Activated naive CD4-positive, alpha-beta T cell (primary cell): ENCODE results near the gene CTIF.
"Not testable (repeated sequence)": the region's sequence is repeated elsewhere in the genome, so short reads cannot be mapped to it uniquely, and the experiment has no call there.

Source experiments
- DNase-seq, 4 experiments: peaks; one replicate each; lab custom pipeline; 2025; lab: John Stamatoyannopoulos, UW

Gene CTIF

DNA sequence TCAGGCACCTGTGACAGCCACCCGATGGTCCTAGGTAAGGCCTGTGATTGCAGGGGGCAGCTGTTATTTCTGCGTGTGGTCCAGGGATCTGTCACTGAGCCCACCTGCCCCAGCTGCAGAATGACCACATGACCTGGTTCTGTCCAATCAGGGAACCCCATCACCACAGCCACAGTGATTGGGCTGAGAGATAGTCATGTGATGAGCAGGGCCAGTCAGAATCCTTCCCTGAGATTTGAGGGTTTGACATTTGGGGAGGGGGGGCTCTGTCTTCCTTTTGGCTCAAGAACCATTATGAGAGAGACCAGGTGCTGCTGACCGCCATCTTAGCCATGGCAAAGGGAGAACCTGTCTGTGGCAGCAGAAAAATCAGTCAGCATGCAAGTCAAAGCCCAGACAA is 264.7 kb downstream of the CTIF start:
- DNase-seq: no peak

DNA sequence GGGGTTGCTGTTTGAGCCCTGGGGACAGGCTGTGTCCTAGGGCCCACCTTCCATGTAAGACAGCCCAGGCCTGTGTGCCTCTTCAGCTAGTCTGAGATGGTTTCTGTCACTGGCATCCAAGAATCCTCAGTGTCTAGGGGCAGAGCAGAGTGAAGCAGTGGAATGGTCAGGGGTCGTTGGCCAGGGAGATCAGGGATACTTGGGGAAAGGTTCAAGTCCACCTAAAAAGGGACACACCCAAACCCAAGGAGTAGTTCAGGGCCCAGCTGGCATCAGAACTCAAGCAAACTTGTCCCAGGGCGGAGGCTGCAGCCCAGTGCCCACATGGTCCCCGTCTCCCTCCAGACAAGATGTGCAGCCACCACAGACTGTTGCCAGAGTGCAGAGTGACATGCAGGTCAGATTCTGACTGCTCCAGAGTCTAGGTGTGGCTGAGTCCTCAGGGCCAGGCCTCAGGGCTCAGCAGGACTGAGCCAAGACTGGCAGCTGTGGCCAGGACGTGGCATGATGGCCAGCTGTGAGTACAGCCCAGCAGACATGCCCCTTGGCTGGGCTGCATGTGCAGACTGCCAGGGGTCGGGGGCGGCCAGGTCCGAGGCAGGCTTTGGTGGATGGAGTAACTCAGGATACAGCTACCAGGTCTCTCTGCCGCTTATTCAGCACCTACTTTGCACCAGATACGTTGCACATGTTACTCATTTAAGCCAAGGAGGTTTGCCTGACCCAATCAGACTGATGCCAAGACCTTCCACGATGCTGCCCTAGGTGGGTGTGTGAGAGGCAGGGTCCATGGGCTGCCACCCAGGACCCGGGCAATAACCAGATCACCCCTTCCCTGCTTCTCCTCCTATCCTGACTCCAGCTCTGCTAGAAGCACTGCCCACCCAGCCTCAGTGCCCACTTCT is 265.4 kb downstream of the CTIF start:
- no peak for DNase-seq

DNA sequence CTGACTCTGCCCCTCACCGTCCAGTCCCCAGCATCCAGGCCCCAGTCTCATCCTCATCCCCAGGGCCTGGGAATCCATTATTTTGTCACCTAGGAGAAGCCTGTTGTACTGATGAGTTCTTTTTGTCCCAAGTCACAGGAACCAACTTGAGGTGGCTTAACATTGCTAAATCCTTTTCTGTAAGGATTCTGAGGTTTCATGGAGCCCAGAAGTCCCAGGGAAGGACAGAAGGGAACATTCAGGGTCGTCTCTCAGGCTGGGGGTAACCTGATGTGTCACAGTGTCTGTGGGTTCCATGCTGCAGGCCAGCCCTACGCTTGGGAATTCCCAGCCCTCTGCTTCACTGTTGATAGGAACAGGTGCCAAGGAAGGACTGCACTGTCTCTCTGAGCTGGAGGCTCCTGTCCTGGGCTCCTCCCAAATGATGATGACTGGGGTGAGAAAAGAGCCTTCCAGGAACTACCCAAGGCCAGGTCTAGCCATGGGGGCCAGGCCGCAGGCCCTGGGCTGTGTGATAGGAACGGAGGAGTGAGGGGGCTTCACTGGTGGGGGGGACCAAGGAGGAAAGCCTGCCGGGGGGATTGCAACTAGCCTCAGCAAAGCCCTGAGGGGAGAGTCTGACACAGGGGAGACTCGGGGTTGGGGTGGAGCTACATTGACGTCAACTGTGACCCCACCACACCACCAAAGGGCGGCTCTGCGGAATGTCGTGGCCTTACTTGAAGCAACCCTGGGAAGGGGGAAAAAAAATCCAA is 266.2 kb downstream of the CTIF start:
- no peak for DNase-seq

DNA sequence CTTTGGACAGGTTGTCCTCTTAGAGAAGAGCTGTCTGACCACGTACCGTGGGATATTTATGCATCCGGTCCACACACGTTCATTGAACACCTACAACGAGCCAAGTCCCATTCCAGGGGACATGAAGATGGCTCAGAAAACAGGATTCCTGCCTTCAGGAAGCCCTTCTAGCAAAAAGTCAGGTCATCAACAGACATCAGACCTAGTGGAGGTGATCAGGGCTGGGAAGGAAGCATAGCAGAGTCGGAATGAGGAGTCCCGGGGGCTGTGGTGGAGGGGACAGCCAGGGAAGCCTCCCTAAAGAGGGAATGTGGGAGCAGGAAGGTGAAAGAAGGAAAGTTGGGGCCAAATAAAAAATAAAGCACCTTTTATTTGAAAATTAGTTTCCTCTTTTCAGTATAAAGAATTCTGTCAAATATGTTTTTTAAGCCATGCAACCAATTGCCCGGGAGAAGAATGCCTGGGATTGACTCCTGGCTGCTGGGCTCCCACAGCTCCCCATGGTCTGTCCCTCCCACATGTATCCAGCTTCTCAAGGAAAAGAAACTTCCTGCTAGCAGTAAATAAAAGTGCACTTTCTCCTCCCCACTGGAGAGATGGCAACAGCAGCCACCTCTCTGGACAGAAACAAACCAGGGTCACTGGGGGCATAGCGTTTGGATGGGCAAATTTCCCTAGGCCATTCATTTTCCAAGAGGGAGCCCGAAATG is 267.1 kb downstream of the CTIF start:
- no peak for DNase-seq

DNA sequence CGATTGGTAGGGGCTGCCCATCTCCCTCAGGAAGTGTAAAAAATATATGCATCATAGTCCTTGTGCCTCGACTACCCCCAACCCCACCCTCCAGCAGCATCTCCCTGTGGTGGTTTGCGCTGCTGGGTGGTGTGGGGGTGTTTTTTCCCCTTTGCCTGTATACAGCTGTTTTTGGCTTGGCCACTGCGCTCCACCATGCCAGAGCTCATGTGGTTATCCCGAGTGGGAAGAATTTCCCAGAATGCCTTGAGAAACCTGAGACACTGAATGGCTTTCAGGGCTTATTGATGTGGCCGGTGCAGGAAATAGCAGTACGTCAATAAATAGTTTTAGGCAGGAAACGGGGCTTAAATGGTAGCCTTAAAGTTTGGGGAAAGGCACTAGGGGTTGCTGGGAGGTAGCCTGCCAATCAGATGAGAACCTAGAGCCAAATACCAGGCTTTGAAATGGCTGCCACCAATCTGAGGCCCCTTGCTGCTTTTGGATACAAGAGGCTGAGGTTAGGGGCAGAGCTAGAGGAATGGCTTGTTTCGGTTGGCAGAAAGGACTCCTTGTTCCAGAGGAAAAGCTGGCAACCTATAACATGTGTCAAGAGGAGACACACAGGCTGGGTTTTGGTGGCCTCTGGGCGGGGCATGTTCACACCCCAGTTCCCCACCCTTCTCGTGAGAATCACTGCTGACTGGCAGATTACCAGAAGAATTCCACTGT is 267.9 kb downstream of the CTIF start:
- DNase-seq: no peak

DNA sequence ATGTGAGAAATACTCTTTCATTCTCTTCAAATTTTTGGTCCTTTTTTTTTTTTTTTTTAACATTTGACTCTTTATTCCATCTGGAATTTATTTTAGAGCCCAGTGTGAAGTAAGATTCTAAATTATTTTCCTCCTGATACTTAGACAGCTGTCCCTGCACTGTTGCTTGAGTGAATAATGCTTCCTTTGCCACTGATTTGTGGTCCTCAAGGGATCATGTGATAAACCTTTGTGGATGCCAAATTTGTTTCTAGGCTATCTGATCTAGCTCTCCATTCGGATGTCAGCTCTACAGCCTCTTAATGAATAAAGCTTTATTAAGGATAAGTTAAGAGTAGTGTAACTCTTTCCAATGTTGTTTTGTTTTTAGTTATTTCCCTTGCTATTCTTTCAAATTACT is 269.6 kb downstream of the CTIF start:
- DNase-seq: no peak

DNA sequence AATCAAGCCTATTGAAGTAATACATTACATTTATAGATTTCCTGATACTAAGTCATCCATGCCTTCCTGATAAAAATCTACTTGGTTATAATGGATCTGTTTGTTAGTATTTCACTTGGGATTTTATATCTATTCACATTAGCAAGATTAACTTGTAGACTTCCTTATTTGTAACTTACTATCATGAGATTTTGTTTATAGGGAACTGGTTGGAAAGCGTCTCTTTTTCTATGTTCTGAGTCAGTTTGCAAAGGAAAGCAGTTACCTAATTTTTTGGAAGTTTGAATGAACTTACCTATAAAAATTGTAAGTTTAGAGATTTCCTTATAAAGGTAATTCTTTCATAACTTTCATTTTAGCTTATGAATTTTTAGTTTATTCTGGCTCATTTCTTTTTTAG is 270.5 kb downstream of the CTIF start:
- DNase-seq: no peak

DNA sequence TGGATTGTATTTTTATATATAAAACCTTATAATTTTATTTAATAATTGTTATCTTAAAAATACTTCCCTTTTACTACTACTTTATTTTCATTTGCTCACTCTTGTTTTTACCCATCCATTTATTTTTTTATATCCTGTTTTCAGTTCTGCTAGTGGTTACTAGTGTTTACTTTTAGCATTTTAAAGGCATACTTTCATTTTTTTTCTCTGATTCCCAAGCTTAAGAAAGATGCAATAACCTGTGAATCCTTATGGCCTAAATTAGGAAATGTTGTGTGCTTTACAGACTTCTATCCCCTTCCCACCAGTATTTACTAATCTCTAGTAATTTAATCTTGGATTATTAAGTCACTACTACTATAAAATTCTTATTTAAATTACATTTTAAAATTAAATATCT is 272.0 kb downstream of the CTIF start:
- DNase-seq: no peak

DNA sequence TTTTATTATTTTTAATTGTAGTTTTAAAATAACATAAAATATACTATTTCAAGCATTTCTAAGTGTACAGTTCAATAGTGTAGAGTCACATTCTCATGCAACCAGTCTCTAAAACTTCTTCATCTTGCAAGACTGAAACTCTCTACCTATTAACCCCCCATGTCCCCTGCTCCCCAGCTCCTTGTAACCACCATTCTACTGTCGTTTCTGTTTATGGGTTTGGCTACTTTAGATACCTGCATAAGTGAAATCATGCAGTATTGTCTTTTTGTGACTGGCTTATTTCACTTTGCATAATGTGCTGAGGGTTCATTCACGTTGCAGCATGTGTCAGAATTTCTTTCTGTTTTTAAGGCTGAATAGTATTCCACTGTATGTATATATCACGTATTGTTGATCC is 272.6 kb downstream of the CTIF start:
- no peak for DNase-seq

DNA sequence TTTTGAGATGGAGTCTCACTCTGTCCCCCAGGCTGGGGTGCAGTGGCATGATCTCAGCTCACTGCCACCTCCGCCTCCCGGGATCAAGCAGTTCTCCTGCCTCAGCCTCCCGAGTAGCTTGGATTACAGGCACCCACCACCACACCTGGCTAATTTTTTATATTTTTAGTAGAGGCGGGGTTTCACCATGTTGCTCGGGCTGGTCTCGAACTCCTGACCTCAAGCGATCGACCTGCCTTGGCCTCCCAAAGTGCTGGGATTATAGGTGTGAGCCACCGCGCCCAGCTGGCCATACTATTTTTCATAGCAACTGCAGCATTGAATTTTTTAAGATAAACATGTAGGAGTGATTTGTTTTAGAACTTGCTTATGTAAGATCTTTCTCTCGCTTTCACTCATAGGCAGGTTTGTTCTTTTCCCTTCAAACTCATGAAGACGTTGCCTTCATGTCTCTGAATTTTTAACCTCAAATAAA is 273.2 kb downstream of the CTIF start:
- DNase-seq: not testable (repeated sequence)

DNA sequence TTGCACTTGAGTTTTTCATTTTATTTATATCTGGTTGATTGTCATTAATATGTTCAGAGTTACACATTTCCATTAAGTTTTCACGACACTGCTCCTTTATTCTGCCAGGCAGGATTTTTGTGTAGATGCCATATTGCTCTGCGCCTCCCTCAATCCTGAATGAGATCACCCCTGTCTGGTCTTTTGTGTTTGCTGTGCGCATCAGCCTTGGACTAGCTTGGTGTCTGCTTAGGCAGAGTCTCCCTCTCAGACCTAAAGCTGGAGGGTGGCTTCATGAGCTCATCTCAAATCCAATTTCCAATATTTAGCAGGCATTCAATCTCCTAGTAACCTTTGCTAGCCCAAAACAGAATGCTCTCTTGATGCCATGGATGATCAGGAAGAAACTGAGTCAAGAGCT is 274.5 kb downstream of the CTIF start:
- DNase-seq: no peak

DNA sequence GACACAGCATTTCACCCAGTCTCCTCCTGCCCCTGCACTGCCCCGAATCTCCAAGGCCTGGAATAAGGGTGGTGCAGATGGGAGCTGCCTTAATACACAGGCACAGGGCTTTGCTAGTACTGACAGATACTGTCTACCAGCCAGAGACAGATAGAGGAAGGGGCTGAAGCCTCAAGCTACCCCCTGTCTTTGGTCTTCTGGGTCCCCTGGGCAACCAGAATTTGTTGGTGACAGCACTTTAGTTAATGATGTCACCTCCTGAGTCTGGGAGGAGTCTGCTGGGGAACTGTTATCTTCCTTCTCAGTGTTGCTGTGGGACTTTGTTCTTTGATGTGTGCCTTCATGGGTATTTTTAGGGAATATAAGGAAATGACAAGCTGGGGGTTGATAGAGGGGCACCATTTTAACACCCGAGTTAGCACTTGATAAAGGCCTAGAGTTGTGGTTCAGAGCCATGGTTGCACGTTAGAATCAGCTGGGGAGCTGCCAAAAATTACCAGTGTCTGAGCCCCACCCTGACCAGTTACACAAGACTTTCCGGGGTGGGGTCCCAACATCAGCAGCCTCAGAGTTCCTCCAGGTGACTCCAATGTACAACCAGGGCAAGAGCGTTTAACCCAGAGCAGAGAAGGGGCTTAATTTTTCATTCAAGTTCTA is 275.1 kb downstream of the CTIF start:
- no peak for DNase-seq

DNA sequence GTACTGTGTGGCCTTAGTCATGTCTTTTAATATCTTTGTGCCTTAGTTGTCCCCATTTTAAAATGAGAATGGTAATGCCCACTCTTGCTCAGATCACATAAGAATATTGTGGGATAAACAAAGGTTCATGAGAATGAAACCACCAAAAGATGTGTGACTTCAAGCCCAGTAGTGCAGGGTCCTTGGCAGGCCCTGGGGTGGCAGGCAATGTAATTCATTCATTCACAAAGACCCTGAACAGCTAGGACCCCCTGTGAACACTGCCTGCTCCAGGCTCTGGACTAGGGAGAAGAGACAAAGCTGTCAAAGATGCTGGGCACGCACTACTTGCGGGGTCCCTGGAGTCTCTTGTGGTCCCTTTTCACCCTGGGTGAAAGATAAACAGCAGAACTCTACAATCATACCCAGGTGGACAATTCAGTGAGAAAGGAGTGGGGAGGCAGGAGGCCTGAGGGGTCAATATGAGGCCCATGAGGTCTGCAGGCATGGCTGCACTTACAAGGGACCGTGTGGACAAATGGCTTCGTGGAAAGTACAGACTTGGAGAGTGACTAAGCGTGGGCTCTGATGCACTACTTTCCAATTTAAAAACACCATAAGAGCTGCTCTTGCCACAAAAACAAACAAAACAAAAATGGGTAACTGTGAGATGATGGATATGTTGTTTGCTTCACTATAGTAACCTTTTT is 275.8 kb downstream of the CTIF start:
- DNase-seq: no peak

DNA sequence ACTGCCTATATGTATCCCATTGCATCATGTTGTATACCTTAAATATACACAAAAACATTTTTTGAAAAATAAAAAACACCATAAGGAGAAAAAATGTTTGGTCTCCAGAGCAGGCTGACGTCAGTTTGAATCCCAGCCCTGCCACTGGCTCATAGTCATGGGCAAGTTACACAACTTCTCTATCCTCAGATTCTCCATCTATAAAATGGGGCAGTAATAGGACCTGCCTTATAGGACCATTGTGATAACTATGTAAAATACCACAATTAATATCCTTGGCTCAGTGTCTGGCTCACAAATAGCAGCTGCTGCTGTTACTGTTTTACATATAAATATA is 276.3 kb downstream of the CTIF start:
- DNase-seq: no peak

DNA sequence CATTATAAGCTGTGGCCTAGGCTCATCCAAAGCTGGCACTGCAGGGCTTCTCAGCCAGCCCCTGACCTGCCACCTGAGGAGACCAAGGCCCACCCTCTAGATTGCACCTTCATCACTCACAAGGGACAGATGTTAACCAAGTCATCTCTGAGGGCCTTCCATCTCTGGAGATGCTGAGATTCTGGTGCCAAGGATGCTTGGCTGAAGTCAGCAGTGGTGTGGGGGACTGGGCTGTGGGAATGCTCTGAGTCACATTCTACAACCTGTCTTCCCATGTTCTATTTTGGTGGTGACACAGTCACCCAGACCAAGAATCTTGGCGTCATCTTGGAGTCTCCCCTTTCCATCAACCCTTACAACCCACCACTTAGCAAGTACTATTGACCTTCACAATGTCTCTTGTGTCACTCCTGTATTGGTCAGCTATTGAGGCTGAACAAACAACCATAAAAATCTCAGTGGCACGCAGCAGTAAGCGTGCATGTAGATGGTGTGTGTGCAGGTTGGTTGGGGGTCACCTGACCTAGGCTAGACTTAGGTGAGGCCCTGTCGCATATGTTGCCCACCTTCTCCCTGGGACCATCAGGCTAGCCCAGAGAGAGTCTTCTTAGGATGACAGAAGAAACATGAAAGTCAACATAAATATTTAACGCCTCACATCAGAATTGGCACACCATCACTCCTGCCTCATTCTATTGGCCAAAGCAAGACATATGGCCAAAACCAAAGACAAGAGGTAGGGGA is 276.9 kb downstream of the CTIF start:
- DNase-seq: no peak

DNA sequence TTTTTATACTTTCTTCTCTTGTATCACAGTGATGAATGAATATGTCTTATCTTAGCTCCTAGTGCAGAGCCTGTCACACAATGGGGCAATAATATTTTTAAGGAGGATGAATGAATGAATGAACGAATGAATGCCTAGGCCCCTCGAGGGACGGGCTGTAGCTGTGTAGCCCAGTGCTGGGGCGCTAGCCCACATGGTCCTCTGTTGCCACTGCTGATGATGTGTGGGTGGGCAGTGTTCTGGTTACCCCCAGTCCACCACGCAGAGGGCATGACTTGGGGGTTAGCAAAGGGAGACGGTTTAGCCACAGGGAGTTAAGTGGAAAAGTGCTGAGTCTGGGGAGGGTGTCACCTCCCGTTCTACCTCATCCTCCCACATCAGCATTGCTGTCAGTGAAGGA is 277.7 kb downstream of the CTIF start:
- DNase-seq: no peak

DNA sequence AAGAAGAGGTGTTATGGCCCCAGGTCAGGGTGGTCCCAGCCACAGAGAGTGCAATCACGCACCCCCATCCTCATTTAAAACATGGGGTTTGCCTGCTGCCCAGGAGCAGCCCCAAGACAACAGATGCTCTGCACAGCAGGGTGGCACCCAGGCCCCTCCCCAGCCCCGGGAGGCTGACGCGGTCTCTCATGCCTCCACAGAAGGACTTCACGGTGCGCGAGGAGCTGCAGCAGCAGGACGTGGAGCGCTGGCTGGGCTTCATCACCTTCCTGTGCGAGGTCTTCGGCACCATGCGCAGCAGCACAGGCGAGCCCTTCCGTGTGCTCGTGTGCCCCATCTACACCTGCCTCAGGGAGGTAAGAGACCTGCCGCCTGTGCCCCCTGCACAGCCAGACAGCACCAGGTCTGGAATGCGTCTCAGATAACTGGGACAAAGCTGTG is 278.2 kb downstream of the CTIF start:
- DNase-seq: no peak

DNA sequence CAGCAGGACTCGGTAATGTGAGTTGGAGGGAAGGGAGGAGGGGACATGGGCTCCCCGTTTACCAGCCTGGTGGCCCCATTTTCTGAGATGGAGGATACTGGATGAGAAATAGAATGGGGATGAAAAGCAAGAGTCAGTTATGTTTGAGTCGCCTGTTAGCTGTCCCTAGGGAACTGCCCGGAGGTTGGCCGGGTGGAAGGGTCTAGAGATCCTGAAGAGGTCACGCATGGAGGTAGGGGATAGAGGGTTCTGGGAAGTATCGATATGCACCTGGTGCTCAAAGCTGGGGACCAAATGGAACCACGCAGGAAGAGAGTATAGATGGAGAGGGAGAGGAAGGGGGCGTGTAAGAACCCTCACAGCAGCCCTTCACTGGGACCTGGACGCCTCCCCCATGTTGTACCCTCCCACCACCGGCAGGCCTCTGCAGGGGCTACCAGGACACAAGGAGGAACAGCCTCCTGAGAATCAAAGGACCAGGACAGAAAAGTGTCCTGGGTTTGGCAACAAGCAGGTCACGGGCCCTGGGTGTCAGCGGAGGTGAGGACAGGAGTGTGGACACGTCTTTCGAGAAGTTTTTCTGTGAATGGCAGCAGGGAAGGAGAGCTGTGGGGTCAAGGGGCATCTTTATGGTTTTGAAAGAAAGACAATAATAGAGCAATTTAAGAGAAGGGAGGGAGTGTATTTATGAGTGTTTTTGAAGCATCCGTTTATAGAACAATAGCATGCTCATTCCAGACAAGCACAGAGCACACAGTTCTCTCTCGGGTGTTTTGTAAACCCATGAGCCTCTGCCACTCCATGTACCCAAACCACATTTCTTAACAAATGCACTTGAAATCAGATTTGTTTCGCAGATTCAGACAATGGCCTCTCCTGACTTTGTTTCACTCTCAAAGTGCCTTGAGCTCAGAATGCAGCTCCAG is 279.8 kb downstream of the CTIF start:
- no peak for DNase-seq

DNA sequence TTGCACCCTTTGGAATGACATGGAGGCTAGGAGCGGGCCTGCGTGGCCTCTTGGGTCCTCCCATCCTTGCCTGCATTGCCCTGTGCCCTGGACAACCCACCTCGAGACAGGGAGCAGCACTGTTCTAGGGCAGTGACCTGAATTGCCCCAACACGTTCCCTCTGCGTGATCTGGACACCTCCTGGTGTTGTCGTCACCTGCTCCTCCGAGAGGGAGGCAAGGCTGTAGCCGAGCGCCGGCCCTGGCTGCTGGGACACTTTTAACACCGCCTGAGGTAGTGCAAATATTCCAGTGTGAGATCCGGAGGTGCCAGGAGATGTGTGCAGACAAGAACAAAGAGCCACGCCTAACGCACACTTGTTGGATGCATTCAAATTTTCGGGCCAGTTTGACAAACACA is 280.4 kb downstream of the CTIF start:
- DNase-seq: no peak
